HL-60 (cell line): ENCODE data around the gene TMEM135.

Experiments
- DNase-seq, 2 experiments: peaks; one replicate each; pipeline ENCODE4 v3.0.0-alpha.2; 2010 to 2020; ENCODE audit warnings: low read depth in 1 of 2, low spot score in 1 of 2
- H3K27ac ChIP-seq: fragments of 250-450 bp; sonication (Bioruptor Pico); replicated peaks from 2 replicates; pipeline ENCODE4 v1.5.1; 2020; ENCODE audit warnings: mild to moderate bottlenecking, moderate library complexity
- H3K27me3 ChIP-seq: fragments of 250-450 bp; sonication (Bioruptor Pico); 2 replicates; pipeline ENCODE4 v1.5.1; 2021; ENCODE audit warnings: mild to moderate bottlenecking, moderate library complexity; ENCODE audit not compliant: insufficient read depth, poor library complexity, severe bottlenecking
- H3K4me3 ChIP-seq: replicated peaks from 2 replicates; pipeline ENCODE4 v1.5.1; 2011; ENCODE audit warnings: mild to moderate bottlenecking, control low read depth, low read length; ENCODE audit not compliant: insufficient read depth
- CTCF ChIP-seq: IDR thresholded peaks from one replicate; pipeline ENCODE4 v1.5.1; 2011; ENCODE audit warnings: low read length, control low read depth, inconsistent platforms; ENCODE audit not compliant: insufficient read depth
- GABPA ChIP-seq: IDR thresholded peaks from 2 replicates; pipeline ENCODE4 v1.6.1; 2012; ENCODE audit warnings: low read depth
- POLR2AphosphoS5 ChIP-seq: IDR thresholded peaks from 2 replicates; pipeline ENCODE4 v1.6.1; 2012; ENCODE audit warnings: low read depth
- REST ChIP-seq: IDR thresholded peaks from 2 replicates; pipeline ENCODE4 v1.6.1; 2012; ENCODE audit warnings: low read depth; ENCODE audit not compliant: insufficient replicate concordance
- SPI1 ChIP-seq: IDR thresholded peaks from 2 replicates; pipeline ENCODE4 v1.6.1; 2012; ENCODE audit warnings: low read depth, mild to moderate bottlenecking, borderline replicate concordance

TMEM135 gene

GRCh38 chr11:87259736-87260135, 222.0 kb downstream of the TMEM135 start:
- DNase-seq: no peak
- Histone ChIP-seq H3K27me3 (no peaks in the 10 kb centered on the region), H3K27ac (no peak overlapping the region), H3K4me3 (no peak overlapping the region)
- no peak for TF ChIP-seq REST
- no peak for TF ChIP-seq GABPA
- TF ChIP-seq CTCF: no peak
- TF ChIP-seq SPI1: no peak
- no peak for TF ChIP-seq POLR2AphosphoS5

GRCh38 chr11:87260811-87261210, 223.1 kb downstream of the TMEM135 start:
- no peak overlapping the region for H3K27ac ChIP-seq
- H3K4me3 ChIP-seq: no peak overlapping the region
- H3K27me3 ChIP-seq: no peaks in the 10 kb centered on the region
- DNase-seq: no peak
- TF ChIP-seq REST (no peak), SPI1 (no peak), POLR2AphosphoS5 (no peak), CTCF (no peak), GABPA (no peak)

GRCh38 chr11:87263264-87263838, 225.6 kb downstream of the TMEM135 start:
- no peak for DNase-seq
- TF ChIP-seq GABPA: no peak
- Histone ChIP-seq H3K27me3 (no peaks in the 10 kb centered on the region), H3K4me3 (no peak overlapping the region), H3K27ac (no peak overlapping the region)

GRCh38 chr11:87263979-87264378, 226.2 kb downstream of the TMEM135 start:
- no peak for DNase-seq
- Histone ChIP-seq H3K27ac (no peak overlapping the region), H3K4me3 (no peak overlapping the region), H3K27me3 (no peaks in the 10 kb centered on the region)
- TF ChIP-seq SPI1 (no peak), GABPA (no peak), CTCF (no peak), REST (no peak), POLR2AphosphoS5 (no peak)
